ENCODE data around the gene PRR7. TPM values are rescaled to one million over a fixed set of nuclear protein-coding genes. Genes with fewer than 3 reads are reported as not detected.

The PRR7 gene
- total RNA-seq, 1 donor from 2014 or later: 1.7 TPM

- Histone ChIP-seq H3K36me3 (peaks cover 12% of the 10 kb centered on the region), H3K9me3 (no peaks in the 10 kb centered on the region), H3K27ac (peak overlapping the region; percentile 87), H3K4me1 (peaks cover 54% of the 10 kb centered on the region), H3K27me3 (ENCODE audit: low read depth) (no peaks in the 10 kb centered on the region), H3K4me3 (peak overlapping the region; percentile 71)
- intact Hi-C loops (cut with DNase I): no loop called here
- DNase-seq (no peak), ATAC-seq (no peak)
- no peak for TF ChIP-seq CTCF (IDR thresholded peaks at IDR 0.05)
These were observed 49.6 kb downstream of the PRR7 start for GRCh38 chr5:177496070-177496726.

DNA sequence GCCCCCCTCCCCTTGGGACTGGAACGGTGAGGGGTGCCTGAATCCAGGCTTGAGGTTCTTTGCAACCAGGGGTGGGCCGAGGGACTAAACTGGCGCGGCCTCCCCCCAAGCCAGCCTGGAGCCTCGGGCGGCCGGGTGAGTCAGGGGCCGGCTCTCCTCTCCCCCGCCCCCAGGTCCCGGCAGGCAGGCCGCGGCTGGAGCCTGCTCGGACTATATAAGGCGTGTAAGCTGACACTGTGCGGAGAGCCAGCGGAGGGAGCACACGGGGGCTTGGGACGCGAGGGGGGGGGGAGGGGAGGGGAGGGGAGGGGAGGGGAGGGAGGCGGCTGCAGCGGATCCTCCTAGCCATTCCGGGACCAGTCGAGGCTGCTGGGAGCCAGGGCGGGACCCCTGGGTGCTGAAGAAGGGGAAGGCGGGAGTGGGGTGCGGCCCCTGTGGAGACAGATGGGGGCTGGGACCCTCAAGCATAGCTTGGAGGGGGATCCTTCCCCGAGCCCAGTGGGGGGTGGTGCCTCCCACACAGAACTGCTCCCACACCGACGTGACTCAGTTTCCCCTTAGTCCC is 50.2 kb downstream of the PRR7 start:
- Histone ChIP-seq H3K27ac (peak overlapping the region; percentile 87), H3K9me3 (no peaks in the 10 kb centered on the region), H3K27me3 (ENCODE audit: low read depth) (no peaks in the 10 kb centered on the region), H3K36me3 (peaks cover 6% of the 10 kb centered on the region), H3K4me3 (peak overlapping the region; percentile 71), H3K4me1 (peaks cover 59% of the 10 kb centered on the region)
- no peak for TF ChIP-seq CTCF (IDR thresholded peaks at IDR 0.05)
- peak; percentile 32 to 44 for ATAC-seq
- DNase-seq: no peak
- intact Hi-C loops (cut with DNase I): no loop called here

DNA sequence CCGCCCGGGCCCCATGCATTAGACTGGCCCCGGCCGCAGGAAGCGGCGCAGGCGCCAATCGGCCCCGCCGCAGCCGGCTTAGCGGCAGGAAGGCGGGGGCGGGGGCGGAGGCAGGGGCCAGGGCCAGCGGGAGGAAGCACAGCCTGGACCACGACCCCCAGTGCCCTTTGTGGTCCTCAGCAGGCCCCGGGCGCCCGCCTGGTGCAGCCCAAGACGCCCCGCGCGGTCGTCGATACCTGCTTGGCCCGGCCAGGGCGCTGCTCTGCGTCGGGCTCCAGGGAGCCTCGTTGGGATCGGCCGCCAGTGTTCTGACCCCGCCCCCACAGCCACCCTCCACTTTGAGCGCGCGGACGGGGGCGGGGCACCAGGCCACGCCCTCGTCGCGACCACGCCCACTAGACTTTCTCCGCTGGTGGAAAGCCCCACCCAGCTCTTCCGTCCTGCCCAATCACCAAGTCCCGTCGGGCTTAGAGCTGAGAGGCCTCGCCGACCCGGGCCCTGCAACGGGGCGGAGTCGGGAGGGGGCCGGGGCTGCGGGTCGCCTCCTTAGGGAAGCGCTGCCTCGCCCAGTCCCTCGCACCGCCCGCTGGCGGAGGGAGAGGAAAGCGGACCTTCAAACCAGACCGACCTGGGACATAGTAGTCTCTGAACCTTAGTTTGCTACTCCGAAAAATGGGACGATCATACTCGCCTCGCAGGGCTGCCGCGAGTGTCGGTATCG is 50.8 kb downstream of the PRR7 start, which contains the start of gene PDLIM7:
Gene PDLIM7 (minus strand): TSS at position 313 of the 721 bp plus-strand sequence. CDS start 1,092 bp downstream, outside the sequence.
- H3K27ac ChIP-seq: peak within 1 kb of the TSS; percentile 87
- H3K9me3 ChIP-seq: no peaks in the 10 kb centered on the region
- H3K4me1 ChIP-seq: peaks cover 60% of the 10 kb centered on the region
- DNase-seq: peak; percentile 96
- peak; percentile 94 to 95 for ATAC-seq
- H3K4me3 ChIP-seq: peak within 1 kb of the TSS; percentile 71
- no peak for TF ChIP-seq CTCF (IDR thresholded peaks at IDR 0.05)
- no peaks in the 10 kb centered on the region for H3K27me3 ChIP-seq (ENCODE audit: low read depth)
- H3K36me3 ChIP-seq: no peaks in the 10 kb centered on the region
- intact Hi-C loops (cut with DNase I): no loop called here

- Histone ChIP-seq H3K36me3 (no peaks in the 10 kb centered on the region), H3K27me3 (ENCODE audit: low read depth) (no peaks in the 10 kb centered on the region), H3K4me1 (peaks cover 57% of the 10 kb centered on the region), H3K4me3 (peak overlapping the region; percentile 71), H3K27ac (peak overlapping the region; percentile 87), H3K9me3 (no peaks in the 10 kb centered on the region)
- DNase-seq (no peak), ATAC-seq (peak; percentile 15 to 26)
- no peak for TF ChIP-seq CTCF (IDR thresholded peaks at IDR 0.05)
- intact Hi-C loops (cut with DNase I): no loop called here
These were observed 51.6 kb downstream of the PRR7 start for GRCh38 chr5:177498013-177498787.

GRCh38 chr5:177499842-177500241 is 53.2 kb downstream of the PRR7 start:
- Histone ChIP-seq H3K27ac (no peak overlapping the region), H3K36me3 (peaks cover 9% of the 10 kb centered on the region), H3K9me3 (no peaks in the 10 kb centered on the region), H3K27me3 (ENCODE audit: low read depth) (no peaks in the 10 kb centered on the region), H3K4me3 (no peak overlapping the region), H3K4me1 (peaks cover 42% of the 10 kb centered on the region)
- DNase-seq (no peak), ATAC-seq (no peak)
- no peak for TF ChIP-seq CTCF (IDR thresholded peaks at IDR 0.05)
- intact Hi-C loops (cut with DNase I): no loop called here

All from lower lobe of right lung (tissue), 2 donors.